HG03457 (cell line): ENCODE measurements around the gene SST.
A peak's percentile ranks its signal among the peaks of the same experiment; 100 is the strongest.
"Not testable (repeated sequence)": the region's sequence is repeated elsewhere in the genome, so short reads cannot be mapped to it uniquely, and the experiment has no call there.

Source experiments
- ATAC-seq: cut with Tn5 transposase; IDR thresholded peaks from one replicate; pipeline ENCODE4 v1.9.1; 2021; ENCODE audit warnings: moderate number of reproducible peaks; ENCODE audit not compliant: unreplicated experiment

The SST gene

DNA sequence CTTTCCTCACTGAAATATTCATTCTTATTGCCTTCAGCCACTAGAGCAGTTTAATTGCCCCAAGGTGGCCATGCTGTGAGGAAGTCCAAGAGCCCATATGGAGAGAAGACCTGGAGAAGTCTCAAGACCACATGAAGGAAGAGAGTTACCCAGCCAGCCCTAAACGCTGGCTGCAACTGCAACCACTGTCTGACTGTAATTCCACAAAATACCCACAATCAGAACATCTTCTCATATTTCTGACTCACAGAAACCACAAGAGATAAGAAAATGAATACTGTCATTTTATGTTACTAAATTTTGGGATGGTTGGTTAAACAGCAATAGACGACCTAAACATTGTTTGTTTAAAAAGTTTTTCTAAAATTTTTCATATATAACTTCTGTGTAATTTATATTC, 14.7 kb upstream of the SST start:
- ATAC-seq, result no peak

DNA sequence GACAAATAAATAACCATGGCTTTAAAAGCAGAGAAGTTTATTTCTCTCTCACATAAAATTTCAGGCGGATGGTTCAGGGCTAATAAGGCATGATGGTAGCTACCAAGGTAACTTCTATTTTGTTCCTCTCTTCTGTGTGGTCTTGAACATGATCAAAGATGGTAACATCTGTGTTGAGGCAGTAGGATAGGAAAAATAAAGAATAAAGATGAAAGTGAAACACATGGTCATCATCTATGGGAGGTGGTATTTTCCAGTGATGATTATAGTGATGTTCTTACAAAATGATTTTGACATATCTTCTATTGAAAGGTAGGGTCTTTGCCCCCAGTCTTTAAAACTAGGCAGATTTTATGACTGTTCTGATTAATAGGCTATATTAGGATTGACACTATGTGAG, 14.2 kb upstream of the SST start:
- ATAC-seq, result no peak

DNA sequence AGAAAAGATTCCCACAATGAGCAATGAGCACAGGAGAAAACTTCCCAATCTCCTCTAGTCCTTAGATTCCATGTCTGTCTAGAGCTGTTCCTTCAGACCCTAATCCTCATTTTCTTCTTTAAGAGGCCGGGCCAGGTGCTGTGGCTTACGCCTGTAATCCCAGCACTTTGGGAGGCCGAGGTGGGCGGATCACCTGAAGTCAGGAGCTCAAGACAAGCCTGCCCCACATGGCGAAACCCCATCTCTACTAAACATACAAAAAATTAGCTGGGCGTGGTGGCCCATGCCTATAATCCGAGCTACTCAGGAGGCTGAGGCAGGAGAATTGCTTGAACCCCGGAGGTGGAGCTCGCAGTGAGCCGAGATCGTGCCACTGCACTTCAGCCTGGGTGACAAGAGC, 11.6 kb upstream of the SST start:
- ATAC-seq, result not testable (repeated sequence)

GRCh38 chr3:187679638-187680396, 9.6 kb upstream of the SST start:
- ATAC-seq, result no peak

- no peak for ATAC-seq
Measured at GRCh38 chr3:187678726-187679268, 8.6 kb upstream of the SST start.

- no peak for ATAC-seq
Measured at GRCh38 chr3:187677604-187678003, 7.4 kb upstream of the SST start.

GRCh38 chr3:187673012-187673411, 2.8 kb upstream of the SST start:
- ATAC-seq, result no peak

- ATAC-seq, result no peak
Measured at GRCh38 chr3:187667526-187667925, 2.7 kb downstream of the SST start.

- no peak for ATAC-seq
Measured at GRCh38 chr3:187665764-187666402, 4.3 kb downstream of the SST start.

DNA sequence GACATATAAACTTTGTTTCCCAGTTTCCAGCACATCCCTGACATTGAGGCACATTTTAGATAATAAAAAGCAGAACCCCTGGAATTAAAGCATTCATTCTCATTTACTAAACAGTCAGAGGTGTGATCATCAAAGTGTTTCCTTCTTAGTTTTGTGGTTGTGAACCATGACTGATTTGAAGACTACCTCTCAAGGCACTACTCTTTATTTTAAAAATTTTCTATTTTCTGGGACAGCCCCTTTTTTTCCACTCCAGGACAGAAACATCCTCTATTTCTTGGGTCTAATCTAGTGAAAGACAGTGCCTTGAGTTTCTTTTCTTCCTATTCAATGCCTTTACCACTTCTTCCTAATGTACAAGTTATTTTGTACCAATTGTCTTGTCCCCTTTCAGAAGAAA, 5.2 kb downstream of the SST start:
- no peak for ATAC-seq

DNA sequence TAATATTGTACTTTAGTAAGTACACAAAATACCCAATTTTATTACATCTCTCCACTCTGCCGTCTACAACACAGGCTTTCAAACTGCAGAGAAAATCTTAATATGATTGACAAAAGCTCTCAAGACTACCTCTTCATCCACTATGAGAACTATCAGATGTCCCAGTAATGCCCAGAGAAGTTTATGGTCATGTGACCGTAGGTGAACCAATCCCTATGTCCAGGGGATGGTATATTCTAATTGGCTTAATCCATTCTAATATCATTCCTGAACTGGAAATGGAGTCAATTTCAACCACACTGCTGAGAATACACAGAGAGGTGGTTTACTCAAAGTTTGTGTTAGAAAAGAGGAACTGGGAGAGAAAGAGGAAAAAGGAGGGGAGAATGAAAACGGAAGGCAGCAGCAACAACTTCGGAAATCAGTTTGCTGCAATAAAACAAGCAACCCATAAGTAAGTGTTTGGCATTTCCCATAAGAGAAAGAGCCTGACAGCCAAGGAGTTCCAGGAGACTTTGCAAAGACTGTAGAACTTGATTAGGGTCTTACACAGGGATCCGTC, 7.3 kb downstream of the SST start:
- ATAC-seq, result no peak

DNA sequence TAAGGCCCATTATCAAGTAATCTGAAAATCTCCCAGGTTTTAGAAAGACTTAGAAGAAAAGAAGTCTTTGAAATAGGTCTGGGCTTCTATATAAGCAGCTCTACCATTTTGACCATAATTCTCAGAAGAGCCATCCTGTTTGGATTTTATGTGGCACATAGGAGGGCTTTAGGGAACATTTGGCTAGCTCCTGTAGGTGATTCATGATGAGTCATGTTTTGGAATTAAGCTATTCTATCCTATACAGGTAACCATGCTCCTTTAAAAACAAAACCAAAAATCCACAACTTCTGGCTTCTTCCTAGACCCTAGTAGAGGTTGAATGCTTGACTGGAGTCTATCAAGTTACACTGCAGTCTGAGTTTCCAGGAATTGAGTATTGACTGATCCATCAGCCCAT, 8.9 kb downstream of the SST start:
- ATAC-seq, result no peak

GRCh38 chr3:187651282-187651681, 18.9 kb downstream of the SST start:
- no peak for ATAC-seq

GRCh38 chr3:187648177-187648576, 22.0 kb downstream of the SST start:
- ATAC-seq, result peak; percentile 84

DNA sequence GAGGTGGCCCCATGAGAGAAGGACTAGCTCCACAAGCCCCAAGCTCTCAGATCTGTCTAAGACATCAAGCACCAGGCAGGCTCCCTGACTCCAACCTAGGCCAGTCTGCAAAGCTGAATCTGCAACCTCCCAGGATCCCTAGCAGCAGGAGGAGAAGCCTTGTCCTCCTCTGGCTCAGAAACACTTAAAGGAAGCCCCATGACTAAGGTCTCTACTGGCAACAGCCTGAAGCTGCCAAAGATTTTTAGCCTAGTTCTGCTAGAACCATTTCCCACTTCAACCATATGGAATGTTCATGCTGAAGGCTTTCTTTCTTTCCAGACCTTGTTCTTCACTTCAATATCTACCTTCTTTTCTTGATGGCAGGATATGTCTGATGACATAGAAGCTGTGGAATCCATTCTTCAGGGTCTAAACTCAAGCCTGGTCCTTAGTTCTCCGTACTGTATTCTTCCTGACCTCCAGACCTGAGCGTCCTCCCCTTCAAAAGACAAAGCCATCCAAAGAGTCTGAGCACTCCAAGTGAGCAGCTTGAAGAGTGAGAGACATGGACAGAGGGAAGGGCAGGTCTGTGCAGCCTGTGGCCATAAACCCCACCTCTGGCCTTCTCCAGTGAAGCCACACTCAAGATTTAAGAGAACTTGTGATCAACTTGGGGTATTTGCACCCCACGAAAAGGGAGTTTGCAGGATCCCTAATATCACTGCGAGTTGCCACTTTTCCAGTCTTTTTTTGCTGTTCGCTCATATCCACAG, 23.1 kb downstream of the SST start:
- no peak for ATAC-seq

GRCh38 chr3:187645379-187645778, 24.8 kb downstream of the SST start:
- not testable (repeated sequence) for ATAC-seq

DNA sequence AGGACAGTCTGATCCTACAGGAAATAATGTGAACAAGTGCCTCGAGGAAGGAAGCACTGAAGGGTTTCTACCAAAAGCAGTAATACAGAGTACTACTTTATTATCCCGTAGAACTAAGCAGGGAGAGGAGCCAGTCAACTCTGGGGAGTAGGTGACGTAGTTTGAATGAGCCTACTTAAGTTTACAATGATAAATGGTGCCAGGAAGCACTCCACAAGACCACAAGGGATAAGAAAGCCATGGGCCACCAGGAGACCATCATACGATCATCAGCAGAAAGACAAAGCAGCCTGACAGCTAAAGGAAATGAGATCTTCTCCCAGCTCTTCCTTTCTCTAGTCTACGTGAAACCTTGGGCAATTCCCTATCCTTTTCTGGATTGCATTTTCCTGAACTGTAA, 27.3 kb downstream of the SST start:
- no peak for ATAC-seq

- ATAC-seq, result no peak
Measured at GRCh38 chr3:187641320-187642016, 28.7 kb downstream of the SST start.

DNA sequence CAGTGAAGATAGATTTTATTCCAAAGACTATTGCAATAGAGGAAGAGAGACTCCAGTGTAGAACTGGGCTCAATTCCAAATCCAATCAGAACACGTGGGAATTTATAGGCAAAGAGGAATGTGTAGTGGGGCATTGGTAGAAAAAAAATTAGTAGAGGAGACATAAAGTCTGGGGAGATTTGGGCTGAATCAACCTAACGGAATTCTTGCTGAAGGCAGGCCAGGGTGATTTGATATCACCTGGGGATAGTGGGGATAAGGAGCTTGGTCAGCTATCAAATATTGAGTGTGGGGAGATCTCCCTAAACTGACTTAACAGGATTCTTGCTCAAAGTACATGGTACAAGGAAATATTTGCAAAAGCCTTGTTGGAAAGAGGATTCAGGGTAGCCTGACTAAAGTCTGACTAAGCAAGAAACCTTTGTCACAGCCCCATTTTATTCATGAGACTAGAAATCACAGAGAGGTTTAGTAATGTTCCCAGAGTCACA, 29.6 kb downstream of the SST start:
- no peak for ATAC-seq

- no peak for ATAC-seq
Measured at GRCh38 chr3:187639927-187640568, 30.1 kb downstream of the SST start.
